Skeletal muscle tissue (tissue), 4 donors: ENCODE measurements around the gene EDA. TPM values are rescaled to one million over a fixed set of nuclear protein-coding genes. Genes with fewer than 3 reads are reported as not detected.
"Not testable (repeated sequence)": the region's sequence is repeated elsewhere in the genome, so short reads cannot be mapped to it uniquely, and the experiment has no call there.

Experiments used
- H3K27ac ChIP-seq: one replicate; pipeline ENCODE4 v1.7.0; 2013; ENCODE audit warnings: mild to moderate bottlenecking, low read depth, low read length, inconsistent platforms
- H3K27me3 ChIP-seq, 3 donors: one replicate each; pipeline ENCODE4 v1.7.0; 2013; ENCODE audit warnings: low read length in 3 of 3; ENCODE audit not compliant: control insufficient read depth in 3 of 3, insufficient read depth in 3 of 3
- H3K36me3 ChIP-seq, 3 donors: one replicate each; pipeline ENCODE4 v1.7.0; 2013; ENCODE audit warnings: low read length in 3 of 3; ENCODE audit not compliant: control insufficient read depth in 3 of 3, insufficient read depth in 3 of 3
- H3K4me1 ChIP-seq, 3 donors: one replicate each; pipeline ENCODE4 v1.7.0; 2013; ENCODE audit warnings: low read length in 3 of 3, mild to moderate bottlenecking in 3 of 3; ENCODE audit not compliant: control insufficient read depth in 3 of 3, insufficient read depth in 3 of 3
- H3K4me3 ChIP-seq, 3 donors: one replicate each; pipeline ENCODE4 v1.7.0; 2013; ENCODE audit warnings: low read length in 3 of 3
- H3K9ac ChIP-seq, 3 donors: one replicate each; pipeline ENCODE4 v1.7.0; 2013; ENCODE audit warnings: low read length in 3 of 3, mild to moderate bottlenecking in 3 of 3, moderate library complexity in 2 of 3, low read depth in 1 of 3
- H3K9me3 ChIP-seq, 3 donors: one replicate each; pipeline ENCODE4 v1.7.0; 2013; ENCODE audit warnings: low read length in 3 of 3; ENCODE audit not compliant: control insufficient read depth in 3 of 3
- total RNA-seq: library from RNA; depleted of rRNA; stranded (reverse); fragments of >200 nt; gene quantifications from one replicate; pipeline ENCODE4 v1.2.3, GENCODE V29; 2014
- donor health status: Osteomylitis.

The EDA gene
- total RNA-seq, 1 donor from 2014 or later, result 11.0 TPM

DNA sequence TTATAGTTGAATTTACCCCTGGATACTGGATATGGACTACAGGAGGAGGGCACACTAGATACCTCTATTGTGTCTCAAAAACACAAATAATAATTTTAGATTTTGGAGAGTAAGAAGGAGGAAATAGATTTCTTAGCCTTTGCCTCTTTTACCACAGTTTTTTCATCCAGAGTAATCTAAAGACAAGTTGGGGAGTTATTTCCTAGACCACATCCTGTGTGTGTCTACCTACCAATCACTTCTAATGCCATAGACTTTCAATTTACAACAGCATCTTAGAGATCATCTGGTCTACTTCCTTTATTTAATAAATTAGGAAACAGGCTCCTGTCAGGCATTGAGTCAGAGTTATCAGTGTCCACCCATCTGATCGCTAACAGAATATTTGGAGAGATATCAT is 191.5 kb downstream of the EDA start:
- Histone ChIP-seq H3K27ac (no peak overlapping the region), H3K27me3 (no peaks in the 10 kb centered on the region), H3K4me3 (no peak overlapping the region), H3K36me3 (no peaks in the 10 kb centered on the region), H3K4me1 (no peaks in the 10 kb centered on the region), H3K9me3 (no peaks in the 10 kb centered on the region), H3K9ac (no peak overlapping the region)

DNA sequence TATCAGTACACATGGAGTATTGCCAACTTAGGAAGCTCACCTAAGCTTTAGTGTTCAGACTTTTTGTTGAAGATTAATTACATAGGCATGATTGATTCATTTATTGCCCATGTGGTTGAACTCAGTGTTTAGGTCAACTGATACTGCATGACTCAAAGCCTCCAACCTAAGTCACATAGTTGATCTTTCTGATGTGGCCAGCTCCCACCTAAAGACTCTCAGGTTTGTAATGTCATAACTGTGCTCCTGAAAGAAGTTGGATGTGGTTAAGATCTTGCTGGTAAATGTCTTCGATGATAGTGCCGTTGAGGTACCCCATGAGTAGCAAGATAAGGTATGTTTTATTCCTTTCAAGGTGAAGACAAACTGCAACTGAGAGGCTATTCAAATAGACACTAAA is 192.5 kb downstream of the EDA start:
- H3K27me3 ChIP-seq, result no peaks in the 10 kb centered on the region
- no peaks in the 10 kb centered on the region for H3K9me3 ChIP-seq
- no peaks in the 10 kb centered on the region for H3K36me3 ChIP-seq
- H3K27ac ChIP-seq, result no peak overlapping the region
- H3K9ac ChIP-seq, result no peak overlapping the region
- no peaks in the 10 kb centered on the region for H3K4me1 ChIP-seq
- no peak overlapping the region for H3K4me3 ChIP-seq

DNA sequence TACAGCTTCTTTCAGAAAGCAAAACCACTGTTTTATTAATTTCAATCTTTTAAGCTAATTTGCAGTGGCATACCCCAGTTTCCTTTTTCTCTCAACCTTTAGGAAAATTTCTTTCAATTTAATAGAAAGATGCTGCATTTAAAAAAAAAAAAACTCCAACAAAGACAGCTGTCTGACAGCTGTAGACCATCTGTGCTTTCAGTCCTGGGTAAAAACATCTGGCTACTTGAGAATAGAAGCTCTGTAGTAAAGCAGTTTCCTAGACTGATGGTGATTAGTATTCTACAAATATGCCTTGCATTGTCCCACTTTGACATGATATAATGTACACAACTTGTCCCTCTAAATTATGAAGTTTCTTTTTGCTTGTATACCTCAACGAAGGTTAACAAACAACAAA is 197.8 kb downstream of the EDA start:
- Histone ChIP-seq H3K27ac (no peak overlapping the region), H3K9ac (no peak overlapping the region), H3K4me1 (no peaks in the 10 kb centered on the region), H3K4me3 (no peak overlapping the region), H3K36me3 (no peaks in the 10 kb centered on the region), H3K27me3 (no peaks in the 10 kb centered on the region), H3K9me3 (no peaks in the 10 kb centered on the region)

DNA sequence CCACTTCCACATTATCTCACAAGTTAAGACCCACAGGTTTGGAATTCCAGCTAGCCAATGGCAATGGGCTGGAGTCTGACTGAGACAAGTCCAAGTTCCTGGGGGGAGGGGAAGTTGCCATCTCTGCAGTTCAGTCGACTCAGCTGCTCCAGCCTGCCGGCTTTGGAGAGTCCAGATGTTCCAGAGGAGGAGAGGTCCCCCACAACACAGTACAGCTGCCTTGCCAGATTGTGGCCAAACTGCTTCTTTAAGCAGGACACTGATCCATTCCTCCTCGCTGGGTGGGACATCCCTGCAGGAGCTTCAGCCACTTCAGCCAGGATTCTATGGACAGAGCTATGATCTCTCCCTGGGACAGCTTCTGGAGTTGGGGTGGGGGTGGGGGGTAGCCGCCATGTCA is 199.2 kb downstream of the EDA start:
- Histone ChIP-seq H3K4me3 (no peak overlapping the region), H3K27ac (no peak overlapping the region), H3K9me3 (no peaks in the 10 kb centered on the region), H3K36me3 (no peaks in the 10 kb centered on the region), H3K4me1 (no peaks in the 10 kb centered on the region), H3K9ac (no peak overlapping the region), H3K27me3 (no peaks in the 10 kb centered on the region)

DNA sequence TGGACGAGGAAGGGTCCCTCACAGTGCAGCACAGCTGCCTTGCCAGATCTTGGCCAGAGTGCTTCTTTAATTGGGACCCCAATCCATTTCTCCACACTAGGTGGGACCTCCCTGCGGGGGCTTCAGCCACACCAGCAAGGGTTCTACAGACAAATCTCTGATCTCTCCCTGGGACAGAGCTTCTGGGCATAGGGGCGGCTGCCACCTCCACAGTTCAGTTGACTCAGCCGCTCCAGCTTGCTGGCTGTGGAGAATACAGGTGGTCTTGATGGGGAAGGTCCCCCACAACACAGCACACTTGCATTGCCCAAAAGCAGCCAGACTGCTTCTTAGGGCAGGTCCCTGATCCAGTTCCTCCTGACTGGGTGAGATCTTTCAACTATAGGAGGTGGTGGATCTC is 199.6 kb downstream of the EDA start:
- H3K4me1 ChIP-seq, result no peaks in the 10 kb centered on the region
- H3K9me3 ChIP-seq, result no peaks in the 10 kb centered on the region
- H3K36me3 ChIP-seq, result no peaks in the 10 kb centered on the region
- no peaks in the 10 kb centered on the region for H3K27me3 ChIP-seq
- H3K27ac ChIP-seq, result no peak overlapping the region
- no peak overlapping the region for H3K4me3 ChIP-seq
- no peak overlapping the region for H3K9ac ChIP-seq

DNA sequence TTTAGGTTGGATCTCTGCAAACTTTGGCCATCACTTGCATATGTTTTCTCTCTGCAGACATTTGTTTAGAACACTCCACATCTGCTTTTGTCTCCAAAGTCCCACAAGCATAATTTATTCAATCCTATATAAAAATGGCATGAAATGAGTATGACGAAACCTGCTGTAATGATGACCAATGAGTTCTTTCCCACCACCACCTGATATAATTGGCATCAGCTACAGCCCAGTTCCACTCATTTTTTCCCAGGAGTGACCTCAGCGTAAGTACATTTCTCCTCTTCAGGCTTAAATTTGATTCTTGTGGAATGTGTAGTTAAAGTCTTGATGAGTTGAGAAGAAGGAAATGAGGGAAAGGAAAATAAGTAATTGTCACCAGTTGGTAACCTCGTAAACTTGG is 228.7 kb downstream of the EDA start:
- Histone ChIP-seq H3K9me3 (no peaks in the 10 kb centered on the region), H3K27me3 (no peaks in the 10 kb centered on the region), H3K4me3 (no peak overlapping the region), H3K9ac (no peak overlapping the region), H3K4me1 (no peaks in the 10 kb centered on the region), H3K36me3 (no peaks in the 10 kb centered on the region), H3K27ac (no peak overlapping the region)

DNA sequence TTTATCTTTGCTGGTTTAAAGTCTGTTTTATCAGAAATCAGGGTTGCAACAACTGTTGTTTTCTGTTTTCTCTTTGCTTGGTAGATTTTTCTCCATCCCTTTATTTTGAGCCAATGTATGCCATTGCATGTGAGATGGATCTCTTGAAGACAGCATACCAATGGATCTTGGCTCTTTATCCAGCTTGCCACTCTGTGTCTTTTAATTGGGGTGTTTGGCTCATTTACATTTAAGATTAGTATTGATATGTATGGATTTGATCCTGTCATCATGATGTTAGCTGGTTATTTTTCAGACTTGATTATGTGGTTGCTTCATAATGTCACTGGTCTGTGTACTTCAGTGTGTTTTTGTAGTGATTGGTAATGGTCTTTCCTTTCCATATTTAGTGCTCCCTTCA is 244.1 kb downstream of the EDA start:
- not testable (repeated sequence) for H3K4me3 ChIP-seq, H3K4me1 ChIP-seq, H3K27ac ChIP-seq, H3K36me3 ChIP-seq, H3K9me3 ChIP-seq, H3K9ac ChIP-seq, H3K27me3 ChIP-seq

DNA sequence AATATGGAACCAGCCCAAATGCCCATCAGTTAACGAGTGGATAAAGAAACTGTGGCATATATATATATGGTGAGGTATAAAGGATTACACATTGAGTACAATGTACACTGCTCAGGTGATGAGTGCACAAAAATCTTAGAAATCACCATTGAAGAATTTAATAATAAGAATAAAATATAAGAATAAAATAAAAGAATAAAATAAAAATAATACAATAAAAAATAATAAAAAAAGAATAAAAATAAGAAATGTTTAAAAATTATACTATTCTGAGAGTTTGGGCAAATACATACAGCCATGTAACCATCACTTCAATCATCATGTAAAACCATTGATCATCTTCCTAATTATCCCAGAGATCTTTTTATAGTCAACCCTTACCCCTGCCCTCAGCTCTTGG is 260.3 kb downstream of the EDA start:
- no peak overlapping the region for H3K9ac ChIP-seq
- H3K27me3 ChIP-seq, result peaks cover 0 to 3% (median 0%) of the 10 kb centered on the region in 3 donors
- H3K4me3 ChIP-seq, result no peak overlapping the region
- no peaks in the 10 kb centered on the region for H3K36me3 ChIP-seq
- H3K4me1 ChIP-seq, result no peaks in the 10 kb centered on the region
- no peaks in the 10 kb centered on the region for H3K9me3 ChIP-seq
- H3K27ac ChIP-seq, result no peak overlapping the region

DNA sequence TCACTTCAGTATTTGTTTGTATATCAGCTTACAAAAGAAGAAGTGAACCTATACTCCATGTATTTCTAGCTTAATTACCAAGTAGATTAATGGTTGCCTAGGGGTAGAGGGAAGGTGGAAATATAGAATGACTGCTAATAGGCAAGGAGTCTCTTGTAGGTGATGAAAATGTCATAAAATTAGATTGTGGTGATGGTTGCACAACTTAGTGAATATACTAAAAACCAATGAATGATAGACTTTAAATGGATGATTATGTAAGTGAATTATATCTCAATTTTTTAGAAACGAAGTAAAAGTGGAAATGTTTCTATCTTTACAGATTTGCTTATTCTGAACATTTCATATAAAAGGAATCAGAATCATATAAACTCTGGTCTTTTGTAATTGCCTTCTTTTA is 268.3 kb downstream of the EDA start:
- H3K36me3 ChIP-seq, result no peaks in the 10 kb centered on the region
- no peaks in the 10 kb centered on the region for H3K4me1 ChIP-seq
- H3K27ac ChIP-seq, result no peak overlapping the region
- peaks cover 0 to 4% (median 2%) of the 10 kb centered on the region in 3 donors for H3K9me3 ChIP-seq
- H3K4me3 ChIP-seq, result no peak overlapping the region
- peaks cover 0 to 3% (median 0%) of the 10 kb centered on the region in 3 donors for H3K27me3 ChIP-seq
- no peak overlapping the region for H3K9ac ChIP-seq

DNA sequence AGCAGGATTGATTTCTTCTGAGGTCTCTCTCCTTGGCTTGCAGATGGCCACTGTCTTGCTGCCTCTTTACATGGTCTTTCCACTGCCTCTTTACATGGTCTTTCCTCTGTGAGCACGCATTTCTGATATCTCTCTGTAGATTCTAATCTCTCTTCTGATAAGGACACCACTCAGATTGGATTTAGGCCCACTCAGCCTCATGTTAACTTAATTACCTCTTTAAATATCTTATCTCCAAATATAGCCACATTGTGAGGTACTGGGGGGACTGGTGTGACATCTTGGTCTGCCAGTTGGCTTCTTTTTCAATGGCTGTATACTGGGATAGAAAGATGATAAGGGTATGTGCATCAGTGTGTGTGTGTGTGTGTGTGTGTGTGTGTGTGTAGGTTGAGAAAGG is 280.1 kb downstream of the EDA start:
- no peaks in the 10 kb centered on the region for H3K4me1 ChIP-seq

DNA sequence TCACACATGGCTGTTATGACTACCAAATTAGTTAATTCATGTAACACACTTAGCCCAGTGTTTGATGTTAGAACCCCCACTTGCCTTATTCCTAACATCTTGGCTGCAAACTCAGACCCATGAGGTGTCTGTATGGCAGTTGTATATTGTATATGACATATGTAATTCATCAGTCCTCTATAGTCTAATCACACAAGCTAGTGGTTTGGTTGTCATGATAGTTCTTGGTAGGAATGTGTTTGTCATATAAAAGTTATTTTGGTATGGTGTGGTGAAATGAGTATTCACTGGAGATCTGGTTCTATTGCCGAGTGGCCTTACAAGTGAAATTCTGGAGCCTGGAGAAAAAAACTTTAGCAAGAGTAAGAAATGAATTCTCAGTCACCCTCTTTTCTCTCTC is 284.6 kb downstream of the EDA start:
- H3K9me3 ChIP-seq, result no peaks in the 10 kb centered on the region
- no peak overlapping the region for H3K4me3 ChIP-seq
- H3K4me1 ChIP-seq, result no peaks in the 10 kb centered on the region
- H3K9ac ChIP-seq, result no peak overlapping the region
- no peaks in the 10 kb centered on the region for H3K27me3 ChIP-seq
- H3K27ac ChIP-seq, result no peak overlapping the region
- no peaks in the 10 kb centered on the region for H3K36me3 ChIP-seq

More for the DNA sequence above, 280.1 kb downstream of the EDA start:
- Histone ChIP-seq H3K27ac (no peak overlapping the region), H3K27me3 (no peaks in the 10 kb centered on the region), H3K4me3 (no peak overlapping the region), H3K9ac (no peak overlapping the region), H3K36me3 (no peaks in the 10 kb centered on the region), H3K9me3 (no peaks in the 10 kb centered on the region)
